ENCODE data around the gene H1-8. TPM values are rescaled to one million over a fixed set of nuclear protein-coding genes. Genes with fewer than 3 reads are reported as not detected.

H1-8 gene
- total RNA-seq, 5 donors from 2014 or later (not counting 1 experiment from before 2014, with no cell fraction given) = not detected

DNA sequence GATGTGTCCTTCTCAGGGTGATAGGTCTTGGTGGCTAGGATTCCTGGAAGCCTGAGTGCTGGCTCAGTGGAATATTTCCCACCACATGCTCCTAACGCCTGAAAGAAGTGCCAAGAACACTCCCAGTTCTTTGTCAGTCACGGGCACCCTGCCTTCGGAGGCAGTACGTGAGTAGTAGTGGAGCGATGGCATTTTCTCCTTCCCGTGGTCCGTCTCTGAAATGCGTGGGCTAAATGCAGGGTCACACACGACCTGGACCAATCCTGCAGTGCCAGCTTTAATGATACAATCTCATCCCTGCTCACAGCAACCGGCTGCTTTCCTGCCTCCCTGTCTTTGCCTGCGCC lies 14.5 kb downstream of the H1-8 start:
- H3K27ac Mint-ChIP-seq = no peak overlapping the region
- ChIA-PET CTCF (interaction anchor here in 1 of 2 donors (0.9 kb wide), 1 partner anchor 39 kb away, joined by 3 read pairs; no protein-coding TSS in a partner anchor), POLR2A (no interaction called here)
- H3K9me3 Mint-ChIP-seq = no peaks in the 10 kb centered on the region
- Histone ChIP-seq H3K4me1 (ENCODE audit: control insufficient read depth in 1 of 2, extremely low read depth in 1 of 2, insufficient read depth in 2 of 2, low read length in 2 of 2) (peaks cover 0 to 34% of the 10 kb centered on the region in 2 experiments), H3K27ac (ENCODE audit: low read length) (no peak overlapping the region), H3K4me3 (ENCODE audit: control insufficient read depth in 1 of 2, extremely low read depth in 1 of 2, low read length in 1 of 2) (no peak overlapping the region), H3K27me3 (replicated peaks in 1 of 2; ENCODE audit: control insufficient read depth in 2 of 2, extremely low read depth in 1 of 2, insufficient read depth in 2 of 2, low read length in 1 of 2) (peaks cover 0 to 28% of the 10 kb centered on the region in 2 experiments), H3K9me3 (no peaks in the 10 kb centered on the region), H3K36me3 (ENCODE audit: control insufficient read depth in 2 of 2, extremely low read depth in 1 of 2, insufficient read depth in 1 of 2, low read length in 1 of 2) (no peaks in the 10 kb centered on the region)
- H3K36me3 Mint-ChIP-seq = peaks cover 4% of the 10 kb centered on the region
- H3K4me3 Mint-ChIP-seq = no peak overlapping the region
- WGBS (ENCODE audit: insufficient coverage) = 91% methylated on average over 11 of the region's 11 CpGs
- ATAC-seq (replicated peaks in 1 of 4) (no peak), DNase-seq (no peak)
- peaks cover 0 to 2% of the 10 kb centered on the region in 2 donors for H3K27me3 Mint-ChIP-seq
- peaks cover 6 to 33% (median 22%) of the 10 kb centered on the region in 3 donors for H3K4me1 Mint-ChIP-seq

GRCh38 chr3:129558081-129558771 lies 15.3 kb downstream of the H1-8 start:
- Mint-ChIP-seq H3K27ac (peak overlapping the region; percentile 17 to 73), H3K4me3 (no peak overlapping the region), H3K36me3 (peaks cover 4% of the 10 kb centered on the region), H3K9me3 (no peaks in the 10 kb centered on the region), H3K27me3 (peaks cover 0 to 2% of the 10 kb centered on the region in 2 donors), H3K4me1 (peaks cover 6 to 30% (median 22%) of the 10 kb centered on the region in 3 donors)
- Histone ChIP-seq H3K4me3 (ENCODE audit: control insufficient read depth in 1 of 2, extremely low read depth in 1 of 2, low read length in 1 of 2) (no peak overlapping the region), H3K9me3 (no peaks in the 10 kb centered on the region), H3K36me3 (ENCODE audit: control insufficient read depth in 2 of 2, extremely low read depth in 1 of 2, insufficient read depth in 1 of 2, low read length in 1 of 2) (peaks cover 0 to 3% of the 10 kb centered on the region in 2 donors), H3K4me1 (ENCODE audit: control insufficient read depth in 1 of 2, extremely low read depth in 1 of 2, insufficient read depth in 2 of 2, low read length in 2 of 2) (peaks cover 0 to 34% of the 10 kb centered on the region in 2 experiments), H3K27ac (ENCODE audit: low read length) (no peak overlapping the region), H3K27me3 (replicated peaks in 1 of 2; ENCODE audit: control insufficient read depth in 2 of 2, extremely low read depth in 1 of 2, insufficient read depth in 2 of 2, low read length in 1 of 2) (peaks cover 0 to 21% of the 10 kb centered on the region in 2 experiments)
- ATAC-seq (replicated peaks in 1 of 4) (peak in 2 of 4 experiments; percentile 36 to 48), DNase-seq (peak in 4 of 35 experiments; percentile 11 to 29 (median 22))
- POLR2A ChIA-PET = no interaction called here
- CTCF ChIA-PET = interaction anchor here in 1 of 2 donors (0.9 kb wide), 1 partner anchor 38 kb away, joined by 3 read pairs; no protein-coding TSS in a partner anchor
- 58% methylated on average over 14 of the region's 15 CpGs for WGBS (ENCODE audit: insufficient coverage)

- peaks cover 0 to 3% of the 10 kb centered on the region in 2 donors for H3K36me3 ChIP-seq (ENCODE audit: control insufficient read depth in 2 of 2, extremely low read depth in 1 of 2, insufficient read depth in 1 of 2, low read length in 1 of 2)
Observed at GRCh38 chr3:129558772-129559564, 16.0 kb downstream of the H1-8 start.

GRCh38 chr3:129559565-129560079 lies 16.6 kb downstream of the H1-8 start:
- H3K9me3 ChIP-seq = no peaks in the 10 kb centered on the region
- DNase-seq (no peak), ATAC-seq (replicated peaks in 1 of 4) (no peak)
- peaks cover 4% of the 10 kb centered on the region for H3K36me3 Mint-ChIP-seq
- WGBS (ENCODE audit: insufficient coverage) = 89% methylated on average over 17 of the region's 20 CpGs
- ChIA-PET POLR2A (no interaction called here), CTCF (no interaction called here)
- H3K27ac Mint-ChIP-seq = no peak overlapping the region
- no peak overlapping the region for H3K4me3 ChIP-seq (ENCODE audit: control insufficient read depth in 1 of 2, extremely low read depth in 1 of 2, low read length in 1 of 2)
- peaks cover 0 to 13% of the 10 kb centered on the region in 2 experiments for H3K27me3 ChIP-seq (replicated peaks in 1 of 2; ENCODE audit: control insufficient read depth in 2 of 2, extremely low read depth in 1 of 2, insufficient read depth in 2 of 2, low read length in 1 of 2)
- H3K4me3 Mint-ChIP-seq = no peak overlapping the region
- H3K9me3 Mint-ChIP-seq = no peaks in the 10 kb centered on the region
- H3K27me3 Mint-ChIP-seq = peaks cover 0 to 2% of the 10 kb centered on the region in 2 donors
- peaks cover 0 to 27% of the 10 kb centered on the region in 2 experiments for H3K4me1 ChIP-seq (ENCODE audit: control insufficient read depth in 1 of 2, extremely low read depth in 1 of 2, insufficient read depth in 2 of 2, low read length in 2 of 2)
- H3K36me3 ChIP-seq (ENCODE audit: control insufficient read depth in 2 of 2, extremely low read depth in 1 of 2, insufficient read depth in 1 of 2, low read length in 1 of 2) = peaks cover 0 to 3% of the 10 kb centered on the region in 2 donors
- H3K4me1 Mint-ChIP-seq = peaks cover 6 to 18% (median 10%) of the 10 kb centered on the region in 3 donors
- H3K27ac ChIP-seq (ENCODE audit: low read length) = no peak overlapping the region

More at GRCh38 chr3:129558772-129559564, 16.0 kb downstream of the H1-8 start:
- no peak overlapping the region for H3K27ac Mint-ChIP-seq
- peaks cover 6 to 25% (median 16%) of the 10 kb centered on the region in 3 donors for H3K4me1 Mint-ChIP-seq
- peaks cover 0 to 31% of the 10 kb centered on the region in 2 experiments for H3K4me1 ChIP-seq (ENCODE audit: control insufficient read depth in 1 of 2, extremely low read depth in 1 of 2, insufficient read depth in 2 of 2, low read length in 2 of 2)
- DNase-seq (no peak), ATAC-seq (replicated peaks in 1 of 4) (no peak)
- H3K9me3 ChIP-seq = no peaks in the 10 kb centered on the region
- no peaks in the 10 kb centered on the region for H3K9me3 Mint-ChIP-seq
- H3K4me3 ChIP-seq (ENCODE audit: control insufficient read depth in 1 of 2, extremely low read depth in 1 of 2, low read length in 1 of 2) = no peak overlapping the region
- 71% methylated on average over 7 of the region's 11 CpGs for WGBS (ENCODE audit: insufficient coverage)
- POLR2A ChIA-PET = no interaction called here
- CTCF ChIA-PET = no interaction called here
- H3K4me3 Mint-ChIP-seq = no peak overlapping the region
- no peak overlapping the region for H3K27ac ChIP-seq (ENCODE audit: low read length)
- peaks cover 0 to 18% of the 10 kb centered on the region in 2 experiments for H3K27me3 ChIP-seq (replicated peaks in 1 of 2; ENCODE audit: control insufficient read depth in 2 of 2, extremely low read depth in 1 of 2, insufficient read depth in 2 of 2, low read length in 1 of 2)
- peaks cover 4% of the 10 kb centered on the region for H3K36me3 Mint-ChIP-seq
- peaks cover 0 to 2% of the 10 kb centered on the region in 2 donors for H3K27me3 Mint-ChIP-seq

GRCh38 chr3:129560269-129560787 lies 17.4 kb downstream of the H1-8 start:
- ATAC-seq (replicated peaks in 1 of 4) (no peak), DNase-seq (no peak)
- Mint-ChIP-seq H3K9me3 (no peaks in the 10 kb centered on the region), H3K27ac (peak overlapping the region in 1 of 2 donors; percentile 1), H3K4me1 (peaks cover 6 to 15% (median 7%) of the 10 kb centered on the region in 3 donors), H3K27me3 (peaks cover 0 to 2% of the 10 kb centered on the region in 2 donors), H3K4me3 (no peak overlapping the region), H3K36me3 (peaks cover 4% of the 10 kb centered on the region)
- Histone ChIP-seq H3K36me3 (ENCODE audit: control insufficient read depth in 2 of 2, extremely low read depth in 1 of 2, insufficient read depth in 1 of 2, low read length in 1 of 2) (peaks cover 0 to 3% of the 10 kb centered on the region in 2 donors), H3K27me3 (replicated peaks in 1 of 2; ENCODE audit: control insufficient read depth in 2 of 2, extremely low read depth in 1 of 2, insufficient read depth in 2 of 2, low read length in 1 of 2) (peaks cover 0 to 11% of the 10 kb centered on the region in 2 experiments), H3K4me3 (ENCODE audit: control insufficient read depth in 1 of 2, extremely low read depth in 1 of 2, low read length in 1 of 2) (no peak overlapping the region), H3K9me3 (no peaks in the 10 kb centered on the region), H3K27ac (ENCODE audit: low read length) (no peak overlapping the region), H3K4me1 (ENCODE audit: control insufficient read depth in 1 of 2, extremely low read depth in 1 of 2, insufficient read depth in 2 of 2, low read length in 2 of 2) (peaks cover 0 to 24% of the 10 kb centered on the region in 2 experiments)
- WGBS (ENCODE audit: insufficient coverage) = 89% methylated on average over 13 of the region's 16 CpGs
- ChIA-PET POLR2A (no interaction called here), CTCF (no interaction called here)
